Ishikawa (cell line): ENCODE measurements around the gene TRIM2.

Experiments used
- CEBPB ChIP-seq: IDR thresholded peaks from 2 replicates; pipeline ENCODE4 v1.6.1; 2012
- CREB1 ChIP-seq: IDR thresholded peaks from 2 replicates; pipeline ENCODE4 v1.6.1; 2012; ENCODE audit warnings: low read depth
- EGR1 ChIP-seq: IDR thresholded peaks from 2 replicates; pipeline ENCODE4 v1.6.1; 2012
- EP300 ChIP-seq: IDR thresholded peaks from 2 replicates; pipeline ENCODE4 v1.6.1; 2012; ENCODE audit warnings: borderline replicate concordance
- FOXM1 ChIP-seq: IDR thresholded peaks from 2 replicates; pipeline ENCODE4 v1.6.1; 2012; ENCODE audit warnings: low read depth, borderline replicate concordance
- NFIC ChIP-seq: IDR thresholded peaks from 2 replicates; pipeline ENCODE4 v1.6.1; 2012
- RAD21 ChIP-seq: IDR thresholded peaks from 2 replicates; pipeline ENCODE4 v1.6.1; 2012; ENCODE audit warnings: low read depth
- REST ChIP-seq: IDR thresholded peaks from 2 replicates; pipeline ENCODE4 v1.6.1; 2012; ENCODE audit warnings: low read depth, mild to moderate bottlenecking
- TAF1 ChIP-seq: IDR thresholded peaks from 2 replicates; pipeline ENCODE4 v1.6.1; 2012; ENCODE audit warnings: low read depth, mild to moderate bottlenecking
- TCF12 ChIP-seq: IDR thresholded peaks from 2 replicates; pipeline ENCODE4 v1.6.1; 2012; ENCODE audit warnings: low read depth
- TEAD4 ChIP-seq: IDR thresholded peaks from 2 replicates; pipeline ENCODE4 v1.6.1; 2012
- YY1 ChIP-seq: IDR thresholded peaks from 2 replicates; pipeline ENCODE4 v1.6.1; 2012; ENCODE audit warnings: low read depth
- ZBTB7A ChIP-seq: IDR thresholded peaks from 2 replicates; pipeline ENCODE4 v1.6.1; 2012; ENCODE audit warnings: low read depth
- TF ChIP-seq, protein P1 (sequence below): IDR thresholded peaks from 2 replicates; pipeline ENCODE4 v1.6.1; 2012
- TF ChIP-seq, protein P2 (sequence below): IDR thresholded peaks from 2 replicates; pipeline ENCODE4 v1.6.1; 2012

Gene TRIM2

GRCh38 chr4:153369021-153369420 is 164.8 kb downstream of the TRIM2 start:
- no peak for TF ChIP-seq FOXM1
- TF ChIP-seq RAD21 = no peak
- no peak for TF ChIP-seq YY1
- TF ChIP-seq TAF1 = no peak
- TF ChIP-seq EGR1 = no peak
- TF ChIP-seq TCF12 = no peak
- no peak for TF ChIP-seq NFIC

- TF ChIP-seq TCF12 = no peak
- no peak for TF ChIP-seq TEAD4
- no peak for TF ChIP-seq RAD21
- TF ChIP-seq EGR1 = no peak
- no peak for TF ChIP-seq NFIC
- no peak for TF ChIP-seq CREB1
Measured at GRCh38 chr4:153371701-153372234, 167.5 kb downstream of the TRIM2 start.

- TF ChIP-seq CREB1 (no peak), FOXM1 (no peak), REST (no peak), NFIC (no peak), EP300 (no peak), ZBTB7A (no peak)
- TF ChIP-seq, protein P1, sequence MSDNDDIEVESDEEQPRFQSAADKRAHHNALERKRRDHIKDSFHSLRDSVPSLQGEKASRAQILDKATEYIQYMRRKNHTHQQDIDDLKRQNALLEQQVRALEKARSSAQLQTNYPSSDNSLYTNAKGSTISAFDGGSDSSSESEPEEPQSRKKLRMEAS = no peak
- TF ChIP-seq, protein P2, sequence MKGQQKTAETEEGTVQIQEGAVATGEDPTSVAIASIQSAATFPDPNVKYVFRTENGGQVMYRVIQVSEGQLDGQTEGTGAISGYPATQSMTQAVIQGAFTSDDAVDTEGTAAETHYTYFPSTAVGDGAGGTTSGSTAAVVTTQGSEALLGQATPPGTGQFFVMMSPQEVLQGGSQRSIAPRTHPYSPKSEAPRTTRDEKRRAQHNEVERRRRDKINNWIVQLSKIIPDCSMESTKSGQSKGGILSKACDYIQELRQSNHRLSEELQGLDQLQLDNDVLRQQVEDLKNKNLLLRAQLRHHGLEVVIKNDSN = no peak
Measured at GRCh38 chr4:153372967-153373562, 168.8 kb downstream of the TRIM2 start.

- TF ChIP-seq ZBTB7A = no peak
- no peak for TF ChIP-seq EP300
- TF ChIP-seq EGR1 = no peak
- no peak for TF ChIP-seq CEBPB
- TF ChIP-seq YY1 = no peak
- TF ChIP-seq, protein P2 = no peak
- TF ChIP-seq, protein P1 = no peak
- no peak for TF ChIP-seq TAF1
- no peak for TF ChIP-seq NFIC
- TF ChIP-seq FOXM1 = no peak
- TF ChIP-seq REST = no peak
- TF ChIP-seq CREB1 = no peak
- no peak for TF ChIP-seq TCF12
- no peak for TF ChIP-seq TEAD4
- no peak for TF ChIP-seq RAD21
Measured at GRCh38 chr4:153374442-153374841, 170.2 kb downstream of the TRIM2 start.

DNA sequence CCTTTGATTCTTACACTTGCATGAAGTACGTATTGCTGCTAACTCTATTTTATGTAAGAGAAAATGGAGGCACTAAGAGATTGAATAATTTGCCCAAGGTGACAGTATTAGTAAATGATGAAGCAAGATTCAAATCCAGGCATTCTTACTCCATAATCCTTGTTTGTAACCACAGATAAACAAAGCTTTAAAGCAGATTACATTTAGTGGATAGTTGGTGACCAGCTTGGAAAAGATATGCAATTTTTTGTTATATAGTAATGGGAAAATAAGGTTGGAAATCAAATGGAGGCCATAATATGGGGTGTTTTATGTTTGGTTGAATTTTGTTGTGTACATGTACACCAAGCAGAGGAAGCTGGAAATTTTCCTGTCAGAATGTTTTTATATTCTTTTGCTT is 171.1 kb downstream of the TRIM2 start:
- TF ChIP-seq, protein P2 = no peak

- TF ChIP-seq TEAD4 = no peak
- TF ChIP-seq EP300 = no peak
- no peak for TF ChIP-seq REST
Measured at GRCh38 chr4:153383131-153383530, 178.9 kb downstream of the TRIM2 start.
